ENCODE results near the gene LRIT3.

GRCh38 chr4:109873791-109874514, 26.0 kb downstream of the LRIT3 start:
- TF ChIP-seq EZH2phosphoT487 (IDR thresholded peaks at IDR 0.05; ENCODE audit: insufficient read depth, low read depth) (no peak), EZH2 (IDR thresholded peaks at IDR 0.05; ENCODE audit: insufficient read depth, poor library complexity, severe bottlenecking) (no peak)

Data from GM23248 (cell line).